GM18951 (cell line): ENCODE measurements around the gene OR6B3.

Experiments used
- POLR2A ChIP-seq: IDR thresholded peaks from 4 replicates; pipeline ENCODE4 v1.6.1; 2011; ENCODE audit warnings: mild to moderate bottlenecking; ENCODE audit not compliant: insufficient read length, insufficient read depth; ENCODE audit errors: extremely low read depth
- in situ Hi-C: fragments of 300-500 bp; cut with MboI; formaldehyde crosslinking; loops from one replicate; pipeline ENCODE4 v1.12.0; 2022; ENCODE audit warnings: low sequenced_read_pairs, mixed read lengths, inconsistent platforms; ENCODE audit not compliant: unreplicated experiment

Gene OR6B3

GRCh38 chr2:240053173-240054155 lies at the start of gene OR6B3:
Gene OR6B3 (minus strand): TSS chr2:240053521.
- in situ Hi-C loops, result no loop called here
- TF ChIP-seq POLR2A, result no peak

GRCh38 chr2:240098349-240098748 lies 45.0 kb upstream of the OR6B3 start:
- TF ChIP-seq POLR2A, result no peak
- in situ Hi-C loops, result no loop called here

- no peak for TF ChIP-seq POLR2A
- in situ Hi-C loops, result no loop called here
Observed at GRCh38 chr2:240095556-240096523, 42.5 kb upstream of the OR6B3 start.

DNA sequence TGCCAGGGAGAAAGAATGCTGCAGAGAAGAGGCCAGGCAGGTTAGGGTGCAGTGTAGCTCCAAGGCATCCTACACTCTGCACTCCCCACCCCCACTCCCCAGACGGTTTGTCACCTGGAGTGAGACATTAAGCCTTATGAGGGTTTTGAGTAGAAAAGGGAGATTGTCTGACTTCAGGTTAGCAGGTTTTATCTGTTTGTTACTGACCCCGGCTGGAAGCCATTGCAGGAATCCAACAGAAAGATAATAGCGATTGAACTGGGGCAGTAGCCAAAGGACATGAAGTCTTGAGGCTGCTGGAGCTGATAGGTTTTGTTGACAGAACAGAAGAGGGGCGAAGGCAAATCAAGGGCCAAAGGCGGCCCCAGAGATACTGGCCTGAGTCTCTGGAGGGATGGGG lies 36.0 kb upstream of the OR6B3 start:
- in situ Hi-C loops, result no loop called here
- TF ChIP-seq POLR2A, result no peak

DNA sequence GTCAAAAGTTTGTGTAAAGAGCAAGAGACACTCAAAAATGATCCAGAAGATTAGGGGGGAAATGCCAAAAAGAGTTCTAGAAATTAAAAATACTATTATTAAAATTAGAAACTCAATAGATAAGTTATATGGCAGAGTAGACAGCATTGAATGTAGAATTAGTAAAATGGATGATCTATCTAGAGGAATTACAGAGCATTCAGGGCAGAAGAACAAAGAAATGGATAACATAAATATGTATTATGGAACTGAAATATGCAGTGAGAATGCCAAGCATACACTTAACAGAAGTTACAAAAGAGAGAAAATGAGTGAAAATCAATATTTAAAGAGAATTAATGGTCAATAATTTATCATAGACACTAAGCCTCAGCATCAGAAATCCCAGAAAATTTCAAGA lies 33.2 kb upstream of the OR6B3 start:
- no peak for TF ChIP-seq POLR2A
- in situ Hi-C loops, result no loop called here

- in situ Hi-C loops, result loop anchor here (10.0 kb wide), 1 partner anchor 66 kb away; the partner anchor contains the start of gene OTOS
Observed at GRCh38 chr2:240078631-240079030, 25.3 kb upstream of the OR6B3 start.

GRCh38 chr2:240077442-240077841 lies 24.1 kb upstream of the OR6B3 start:
- in situ Hi-C loops, result loop anchor here (10.0 kb wide), 1 partner anchor 67 kb away; the partner anchor contains the start of gene OTOS

More at GRCh38 chr2:240078631-240079030, 25.3 kb upstream of the OR6B3 start:
- TF ChIP-seq POLR2A, result no peak

DNA sequence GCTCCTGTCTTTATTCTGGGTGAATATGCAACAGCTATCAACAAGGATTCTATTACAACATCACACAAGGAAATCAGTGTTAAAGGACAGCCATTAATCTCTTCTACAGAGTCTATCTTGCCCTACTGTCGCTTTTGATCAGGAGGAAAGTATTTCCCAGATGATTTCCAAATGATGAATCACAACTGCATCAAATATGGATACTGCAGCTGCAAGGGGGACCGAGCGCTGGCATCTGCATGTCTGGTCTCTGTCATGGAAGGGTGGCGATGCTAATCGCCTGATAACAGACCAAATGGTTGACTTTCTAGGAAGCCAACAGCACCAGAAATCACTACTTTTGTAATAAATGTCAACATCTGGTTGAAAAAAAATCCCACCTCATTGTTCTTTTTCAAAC lies 21.2 kb upstream of the OR6B3 start:
- in situ Hi-C loops, result loop anchor here (10.0 kb wide), 1 partner anchor 70 kb away; the partner anchor contains the start of gene OTOS
- no peak for TF ChIP-seq POLR2A

More at GRCh38 chr2:240077442-240077841, 24.1 kb upstream of the OR6B3 start:
- no peak for TF ChIP-seq POLR2A

DNA sequence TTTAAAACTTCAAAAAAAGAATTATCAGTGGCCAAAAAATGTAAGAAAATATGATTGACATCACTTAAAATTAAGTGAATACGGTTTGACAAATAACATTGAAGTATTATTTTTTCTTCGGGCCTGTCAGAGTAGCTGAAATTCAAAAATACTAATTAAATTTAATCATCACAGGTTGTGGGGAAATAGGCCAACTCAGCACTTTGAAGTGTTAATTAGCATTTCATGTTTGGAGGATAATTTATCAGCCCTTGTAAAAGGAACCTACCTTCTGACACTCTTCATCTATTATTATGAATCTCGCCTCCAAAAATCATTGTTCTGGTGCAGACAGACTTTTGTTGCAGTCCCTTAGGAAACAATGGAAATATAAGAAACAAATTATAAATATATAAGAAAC lies 17.6 kb upstream of the OR6B3 start:
- TF ChIP-seq POLR2A, result no peak
- in situ Hi-C loops, result loop anchor here (10.0 kb wide), 1 partner anchor 74 kb away; the partner anchor contains the start of gene OTOS

GRCh38 chr2:240069829-240070228 lies 16.5 kb upstream of the OR6B3 start:
- in situ Hi-C loops, result loop anchor here (10.0 kb wide), 1 partner anchor 75 kb away; the partner anchor contains the start of gene OTOS
- TF ChIP-seq POLR2A, result no peak

DNA sequence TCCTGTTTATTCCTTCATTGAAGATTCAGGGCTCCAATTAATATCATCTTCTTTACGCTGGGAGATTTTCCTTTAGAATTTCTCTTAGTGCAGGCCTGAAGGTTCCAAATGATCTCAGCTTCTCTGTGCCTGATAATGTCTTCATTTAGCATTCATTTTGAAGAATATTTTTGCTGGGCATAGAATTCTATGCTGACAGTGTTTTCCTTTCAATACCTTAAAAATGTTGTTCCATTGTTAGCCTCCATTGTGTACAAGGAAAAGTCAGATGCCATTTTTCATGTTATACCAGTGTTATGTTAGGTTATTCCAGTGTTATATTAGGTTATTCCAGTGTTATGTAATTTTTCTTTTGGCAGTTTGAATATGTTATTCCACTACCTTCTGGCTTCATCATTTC lies 14.9 kb upstream of the OR6B3 start:
- in situ Hi-C loops, result no loop called here
- TF ChIP-seq POLR2A, result no peak

DNA sequence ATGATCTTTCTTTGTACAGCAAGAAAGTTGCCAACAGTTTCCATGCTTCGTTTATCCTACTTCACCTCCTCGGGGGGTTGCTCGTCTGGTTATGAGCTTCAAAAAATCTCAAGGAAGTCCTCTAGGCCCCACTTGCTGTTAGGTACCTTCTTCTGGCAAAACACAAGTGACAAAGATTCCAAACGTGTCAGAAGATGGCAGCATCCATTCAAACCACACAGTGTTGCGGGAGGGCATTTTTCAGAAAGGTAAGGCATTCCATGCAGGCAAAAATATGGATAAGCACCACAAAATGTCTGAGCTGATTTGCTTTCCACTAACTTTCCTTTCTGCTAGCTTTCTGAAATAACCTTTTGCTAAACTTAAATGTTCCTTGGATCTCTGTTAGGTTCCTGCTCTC lies 13.2 kb upstream of the OR6B3 start:
- in situ Hi-C loops, result no loop called here

GRCh38 chr2:240064898-240065297 lies 11.6 kb upstream of the OR6B3 start:
- in situ Hi-C loops, result no loop called here
- TF ChIP-seq POLR2A, result no peak

More for the DNA sequence above, 13.2 kb upstream of the OR6B3 start:
- TF ChIP-seq POLR2A, result no peak
